ENCODE data around the gene ATP6AP1.

The ATP6AP1 gene

DNA sequence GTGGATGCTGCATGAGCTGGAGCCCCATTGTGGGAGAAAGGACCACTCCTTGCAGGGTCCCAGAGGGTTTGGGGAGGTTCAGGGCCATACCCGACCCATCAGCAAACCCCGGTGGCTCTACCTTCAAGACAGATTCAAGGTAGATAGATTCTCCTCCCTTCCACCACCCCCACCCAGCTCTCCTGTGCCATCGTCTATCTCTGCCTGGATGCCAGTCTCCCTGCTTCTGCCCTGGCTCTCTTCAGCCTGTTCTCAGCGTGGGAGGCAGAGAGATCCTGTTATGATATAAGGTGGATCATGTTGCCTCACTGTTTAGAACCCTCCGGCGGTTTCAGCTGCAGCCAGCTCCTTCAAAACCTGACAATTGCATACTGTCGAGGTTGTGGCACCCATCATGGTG is 45.2 kb downstream of the ATP6AP1 start:
- DNase-seq, result no peak

DNA sequence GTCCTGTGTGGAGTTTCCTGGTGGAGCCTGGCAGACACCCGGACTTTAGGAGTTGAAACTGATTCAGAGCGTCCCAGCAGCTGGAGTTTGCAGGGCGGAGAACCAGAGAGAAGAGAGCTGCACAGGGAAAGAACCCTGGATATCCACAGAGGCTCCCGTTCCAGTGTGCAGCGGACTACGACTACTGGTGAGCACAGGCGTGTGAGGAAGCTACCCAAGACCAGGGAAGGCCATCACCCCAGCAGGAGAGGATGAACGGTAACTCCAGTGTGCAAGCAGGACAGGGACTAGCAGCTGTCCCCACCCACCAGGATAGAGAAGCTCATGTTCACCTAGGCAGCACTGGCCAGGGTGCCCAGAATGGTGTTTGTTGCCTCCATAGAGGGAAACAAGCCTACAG is 48.3 kb downstream of the ATP6AP1 start:
- DNase-seq, result no peak

DNA sequence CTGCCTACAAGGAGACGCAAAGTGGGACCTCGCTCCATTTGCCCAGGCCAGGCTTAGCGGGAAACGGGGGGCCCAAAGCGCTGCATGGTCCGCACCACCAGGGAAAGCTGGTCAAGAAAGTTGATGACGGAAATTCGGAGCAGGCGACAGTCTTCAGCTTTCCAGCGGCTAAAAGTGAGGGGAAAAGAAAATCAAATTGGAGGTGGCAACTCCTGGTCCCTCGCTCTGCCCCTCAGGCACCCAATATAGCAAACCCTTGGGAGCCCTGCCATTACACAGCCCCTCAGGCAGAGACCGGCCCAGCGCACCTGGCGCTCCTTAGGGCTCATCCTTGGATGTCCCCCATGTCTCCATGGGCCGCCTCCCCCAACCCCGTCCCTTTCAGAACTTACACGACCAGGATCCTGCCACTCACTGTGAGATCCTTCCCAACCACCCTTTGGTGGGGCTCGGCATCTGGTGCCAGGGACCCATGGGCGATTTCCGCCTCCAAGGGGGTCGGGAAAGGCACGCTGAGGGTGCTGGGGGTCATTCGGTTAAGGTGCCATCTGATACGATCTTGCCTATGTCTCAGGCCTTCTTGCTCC is 49.5 kb downstream of the ATP6AP1 start:
- no peak for DNase-seq

DNA sequence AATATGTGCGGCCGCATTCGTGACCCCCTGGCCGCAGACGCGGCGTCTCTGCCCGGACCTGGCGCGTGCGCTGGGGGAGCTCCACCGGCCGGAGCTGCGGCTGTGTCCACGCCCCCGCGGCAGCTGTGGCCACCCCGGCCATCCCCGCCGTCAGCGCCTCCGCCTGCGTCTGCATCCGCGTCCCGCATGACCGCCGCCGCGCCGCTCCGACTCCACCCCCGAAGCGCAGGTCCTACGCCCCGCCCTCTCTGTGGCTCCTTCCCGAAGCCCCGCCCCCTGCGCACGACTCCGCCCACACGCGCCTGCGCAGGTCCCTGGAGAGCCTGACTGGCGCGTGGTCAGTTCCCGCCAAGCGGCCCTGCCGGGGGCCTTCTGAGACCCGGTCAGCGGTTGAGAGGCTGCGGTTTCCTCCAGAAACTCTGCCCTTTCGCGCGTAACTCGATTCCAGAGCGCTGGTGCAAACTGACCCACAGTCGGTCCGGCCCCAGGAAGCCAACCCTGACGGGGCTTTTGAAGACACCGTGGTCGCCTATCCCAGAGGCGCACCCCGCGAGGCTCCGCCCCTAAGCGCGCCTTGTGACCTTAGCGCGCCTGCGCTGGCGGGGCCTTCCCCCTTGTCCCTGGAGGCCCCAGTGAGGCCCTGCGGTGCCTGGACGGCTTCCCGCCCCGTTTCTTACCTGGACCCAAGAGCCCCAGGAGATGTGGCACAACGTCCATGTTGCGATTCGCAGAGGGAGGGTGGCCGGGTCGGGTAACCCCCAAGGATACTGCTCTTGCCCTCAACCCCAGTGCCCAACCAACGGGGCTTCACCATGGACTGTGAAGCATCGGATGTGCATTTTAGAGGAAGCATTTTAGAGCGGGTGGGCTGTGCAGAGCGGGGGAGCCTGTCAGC is 50.5 kb downstream of the ATP6AP1 start, which contains the start of gene LAGE3:
LAGE3 (minus strand) TSS at position 554 of the 895 bp plus-strand sequence; CDS start at position 188, 366 bp downstream.
- DNase-seq, result peak; percentile 40

DNA sequence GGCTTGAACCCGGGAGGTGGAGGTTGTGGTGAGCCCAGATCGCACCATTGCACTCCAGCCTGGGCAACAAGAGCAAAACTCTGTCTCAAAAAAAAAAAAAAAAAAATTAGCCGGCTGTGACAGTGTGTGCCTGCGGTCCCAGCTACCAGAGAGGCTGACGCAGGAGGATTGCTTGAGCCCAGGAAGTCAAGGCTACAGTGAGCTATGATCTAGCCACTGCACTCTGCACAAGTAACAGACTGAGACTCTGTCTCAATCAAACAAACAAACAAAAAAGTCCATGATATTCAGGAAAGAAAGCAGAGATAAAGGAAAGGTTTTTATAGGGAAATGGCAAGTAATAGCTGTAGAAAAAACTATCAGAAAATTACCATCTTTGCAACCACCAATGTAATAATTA is 52.7 kb downstream of the ATP6AP1 start:
- DNase-seq, result no peak

DNA sequence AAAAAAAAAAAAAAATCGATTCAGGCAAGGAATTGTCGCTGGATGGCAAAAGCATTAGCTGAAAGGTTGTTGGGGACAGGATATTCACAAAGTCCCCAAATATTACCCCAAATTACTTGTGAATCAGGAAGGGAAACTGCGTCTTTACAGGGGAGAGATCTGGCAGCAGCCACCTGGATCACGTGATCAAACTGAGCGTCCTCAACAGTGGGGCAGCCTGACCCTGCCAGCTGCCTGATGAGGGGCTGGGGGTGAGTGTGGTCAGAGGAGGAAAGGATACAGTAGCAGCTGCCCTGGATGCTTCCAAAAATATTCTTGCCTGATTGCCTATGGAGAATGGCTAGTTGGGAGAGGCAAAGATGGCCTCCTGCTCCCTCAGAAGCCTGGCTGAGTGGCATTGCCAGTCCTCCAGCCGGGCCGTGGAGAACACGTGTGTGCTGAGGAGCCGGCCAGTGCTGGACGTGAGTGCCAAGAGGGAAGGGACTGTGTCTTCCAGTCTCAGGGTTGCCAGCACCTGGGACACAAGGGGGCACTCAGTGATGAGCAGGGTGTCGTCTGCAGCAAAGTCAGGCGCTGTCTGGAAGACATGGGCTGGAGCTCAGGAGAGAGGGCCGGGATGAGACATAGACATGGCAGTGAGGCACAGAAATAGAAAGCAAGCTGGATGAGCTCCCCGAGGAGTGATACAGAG is 53.6 kb downstream of the ATP6AP1 start:
- DNase-seq, result no peak

DNA sequence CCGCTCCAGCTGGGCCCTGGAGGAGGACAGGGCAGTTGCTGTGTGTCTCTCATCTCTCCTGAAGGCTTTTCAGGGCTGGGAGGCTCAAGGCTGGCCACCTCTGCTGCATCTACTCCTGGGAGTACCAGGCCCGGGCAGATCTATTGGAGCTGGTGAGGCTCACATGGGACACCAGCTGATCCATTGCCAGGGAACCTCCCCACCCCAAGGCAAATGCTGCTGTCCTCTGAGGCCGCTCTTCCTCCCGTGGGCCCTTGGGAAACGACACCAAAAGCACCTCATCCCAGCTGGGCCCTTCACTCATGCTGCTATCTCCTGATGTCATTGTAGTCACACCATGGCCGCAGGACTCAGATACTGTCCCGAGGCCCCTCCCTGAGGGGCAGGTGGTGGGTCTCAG is 54.3 kb downstream of the ATP6AP1 start:
- DNase-seq, result no peak

DNA sequence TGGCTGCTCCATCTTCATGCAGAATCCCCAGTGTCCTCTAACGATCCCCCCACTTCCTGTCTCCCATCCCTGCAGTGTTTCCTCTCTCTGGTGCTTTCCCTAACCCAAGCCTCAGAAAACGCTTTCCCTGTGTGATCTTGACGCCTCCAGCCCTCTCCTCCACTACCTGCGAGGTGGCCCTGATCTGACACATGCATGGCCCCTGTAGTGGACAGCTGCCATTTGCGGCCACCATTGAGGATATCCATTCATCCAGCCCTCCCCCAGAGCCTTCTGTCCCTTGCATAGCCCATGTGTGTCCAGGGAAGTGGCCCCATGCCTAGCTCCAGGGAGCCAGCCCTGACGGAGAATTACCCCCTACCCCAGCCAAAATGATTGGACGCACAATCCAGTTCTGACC is 54.8 kb downstream of the ATP6AP1 start:
- no peak for DNase-seq

DNA sequence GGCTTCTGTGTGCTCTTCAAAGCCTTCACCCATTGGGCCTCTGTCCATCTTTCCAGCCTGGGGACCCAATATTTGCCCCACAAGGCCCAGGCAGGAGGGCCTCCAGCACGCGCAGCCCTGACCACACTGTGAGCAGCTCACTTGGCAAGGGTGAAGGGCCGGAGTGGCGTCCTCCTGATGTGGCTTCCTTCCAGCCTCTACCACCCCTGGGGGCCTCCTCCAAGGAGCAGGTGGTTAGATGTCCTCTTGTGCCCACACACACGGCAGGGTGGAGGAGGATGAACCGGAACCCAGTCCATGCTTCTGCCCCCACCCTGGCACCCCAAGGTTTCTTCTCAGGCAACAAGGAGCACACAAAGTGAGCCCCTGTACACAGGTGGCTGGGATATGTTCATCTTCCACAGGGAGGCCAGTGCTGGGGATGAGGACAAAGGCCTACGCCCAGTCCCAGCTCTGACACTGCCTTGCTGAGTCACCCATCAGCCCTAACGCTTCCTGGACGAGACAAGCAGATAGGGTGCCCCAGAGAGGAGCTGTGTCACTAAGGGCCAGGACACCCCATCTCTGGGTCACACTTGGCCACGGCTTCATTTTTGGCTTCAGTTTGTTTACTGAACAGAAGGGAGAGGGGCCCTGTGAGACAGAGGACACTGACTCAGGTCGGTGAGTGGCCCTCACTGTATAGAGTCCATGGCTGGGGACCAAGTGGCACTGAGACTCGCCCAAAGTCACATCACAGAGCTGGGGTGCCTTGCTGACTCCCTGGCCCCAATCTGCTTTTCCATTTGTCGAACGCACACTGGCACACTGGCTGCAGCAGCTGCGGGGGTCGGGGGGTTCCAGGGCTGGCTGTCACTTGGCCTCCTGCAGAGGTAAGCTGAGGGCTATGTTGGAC is 56.0 kb downstream of the ATP6AP1 start:
- no peak for DNase-seq

DNA sequence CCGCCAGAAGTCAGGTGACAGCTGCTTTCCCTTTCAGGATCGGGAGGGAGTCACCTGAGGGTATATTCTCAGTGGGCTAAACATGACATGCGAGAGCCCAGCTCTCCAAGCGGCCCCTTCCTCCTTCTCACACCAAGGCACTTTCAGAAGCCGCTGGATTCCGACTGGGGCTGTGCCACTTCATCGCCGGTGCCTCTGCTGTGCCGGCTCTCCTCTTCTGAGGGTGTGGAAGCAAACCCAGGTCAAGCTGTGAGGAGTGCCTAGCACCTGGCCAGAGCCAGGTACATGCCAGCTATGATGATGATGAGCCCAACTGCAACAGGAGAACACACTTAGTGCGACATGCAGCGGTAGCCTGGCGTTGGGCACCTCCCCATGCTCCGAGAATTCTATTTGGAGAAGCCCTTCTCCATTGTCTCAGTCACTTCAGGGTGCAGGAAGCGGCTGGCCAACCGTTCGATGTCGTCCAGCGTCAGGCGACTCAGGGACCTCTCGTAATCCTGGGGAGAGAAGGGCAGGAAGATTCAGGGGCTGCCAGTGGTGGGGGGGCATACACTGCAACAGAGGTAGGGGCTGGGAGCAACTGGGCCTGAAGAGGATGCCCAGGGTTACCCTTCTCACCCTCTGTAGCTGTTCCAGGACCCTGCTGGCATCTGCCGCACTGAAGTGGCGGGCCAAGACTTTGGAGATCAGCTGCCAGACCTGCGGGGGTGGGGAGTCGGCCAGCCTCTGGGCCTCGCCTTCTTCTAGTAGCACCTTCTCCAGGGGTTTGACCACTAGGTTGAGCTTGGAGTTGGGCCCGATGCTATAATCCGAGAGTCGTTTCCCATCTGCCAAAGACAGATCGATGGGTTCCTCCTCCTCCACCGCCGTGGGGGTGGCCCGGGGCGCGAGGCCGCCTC is 56.9 kb downstream of the ATP6AP1 start:
- DNase-seq, result no peak

DNA sequence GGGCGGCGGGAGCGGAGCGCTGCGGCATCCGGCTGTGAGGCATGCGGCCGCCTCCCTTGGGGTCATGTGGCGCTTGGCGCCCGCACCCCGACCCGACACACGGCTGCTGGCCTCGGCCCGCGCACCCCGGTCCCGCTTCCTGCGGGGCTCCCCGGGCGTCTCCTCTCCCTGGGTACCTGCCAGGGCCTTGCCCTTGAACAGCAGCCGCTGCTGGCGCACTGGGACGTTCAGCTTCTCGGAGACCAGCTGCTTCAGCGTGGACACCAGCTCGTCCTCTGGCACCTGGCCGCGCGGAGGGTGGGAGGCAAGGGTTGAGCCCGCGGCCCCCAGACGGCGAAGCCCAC is 57.5 kb downstream of the ATP6AP1 start:
- DNase-seq, result no peak
